H1 (cell line): ENCODE results near the gene PSMD6. TPM values are rescaled to one million over a fixed set of nuclear protein-coding genes. Genes with fewer than 3 reads are reported as not detected.

ENCODE experiments used
- CTCF ChIA-PET: fragments of 300-600 bp; sonication (Branson Sonifier 250); formaldehyde crosslinking; loops from one replicate; lab custom pipeline; 2021; ENCODE audit not compliant: partially characterized antibody; lab: Charles Lee
- POLR2A ChIA-PET: fragments of 300-600 bp; sonication (Branson Sonifier 250); formaldehyde crosslinking; loops from one replicate; lab custom pipeline; 2021; ENCODE audit warnings: inconsistent platforms; ENCODE audit not compliant: partially characterized antibody; lab: Charles Lee
- DNase-seq, 2 experiments: peaks; one replicate each; pipeline versions ENCODE4 v3.0.0 to v3.0.0-alpha.2; 2010 to 2022; ENCODE audit warnings: low spot score in 2 of 2, low read depth in 1 of 2, mixed read lengths in 1 of 2
- FAIRE-seq: peaks from 2 replicates; lab custom pipeline; 2011; peaks lifted over from hg19 to GRCh38; lab: Jason Lieb, UNC
- H2AFZ ChIP-seq: 2 replicates; pipeline ENCODE4 v1.8.1; 2012; ENCODE audit warnings: low read length, inconsistent platforms
- H2AK5ac ChIP-seq: 2 replicates; pipeline ENCODE4 v1.6.1; 2013; ENCODE audit warnings: low read depth, low read length
- H2BK120ac ChIP-seq: replicated peaks from 2 replicates; pipeline ENCODE3; 2013; ENCODE audit warnings: low read depth, low read length, inconsistent platforms
- H2BK12ac ChIP-seq: 2 replicates; pipeline ENCODE4 v1.6.1; 2013; ENCODE audit warnings: low read depth, low read length
- H2BK15ac ChIP-seq: 2 replicates; pipeline ENCODE4 v1.6.1; 2013; ENCODE audit warnings: low read length
- H2BK20ac ChIP-seq: 2 replicates; pipeline ENCODE4 v1.6.1; 2013; ENCODE audit warnings: low read length
- H2BK5ac ChIP-seq: 2 replicates; pipeline ENCODE4 v1.6.1; 2013; ENCODE audit warnings: low read depth, low read length
- H3K14ac ChIP-seq: 2 replicates; pipeline ENCODE4 v1.6.1; 2013; ENCODE audit warnings: inconsistent platforms; ENCODE audit not compliant: insufficient read length
- H3K18ac ChIP-seq: 2 replicates; pipeline ENCODE4 v1.6.1; 2013; ENCODE audit warnings: low read length; ENCODE audit errors: extremely low read depth
- H3K23ac ChIP-seq: 2 replicates; pipeline ENCODE4 v1.6.1; 2013; ENCODE audit warnings: inconsistent platforms; ENCODE audit not compliant: insufficient read length
- H3K23me2 ChIP-seq: 2 replicates; pipeline ENCODE4 v1.6.1; 2013; ENCODE audit warnings: low read depth, low read length
- H3K27ac ChIP-seq: 2 replicates; pipeline ENCODE4 v1.6.1; 2011; ENCODE audit warnings: low read depth, low read length, inconsistent platforms
- H3K27me3 ChIP-seq, 4 experiments: replicated peaks in 1 of 4; 1 replicate in 1 of 4; 2 replicates in 3 of 4; pipeline versions ENCODE4 v1.6.1 to v1.8.1; 2011 to 2013; ENCODE audit warnings: low read length in 3 of 4, mild to moderate bottlenecking in 3 of 4, inconsistent platforms in 2 of 4, mixed read lengths in 2 of 4, moderate library complexity in 1 of 4; ENCODE audit not compliant: control insufficient read depth in 3 of 4, insufficient read depth in 3 of 4; ENCODE audit errors: extremely low read depth in 1 of 4
- H3K36me3 ChIP-seq, 4 experiments: 2 replicates each; pipeline versions ENCODE4 v1.6.1 to v1.8.1; 2011 to 2013; ENCODE audit warnings: mild to moderate bottlenecking in 4 of 4, low read length in 3 of 4, moderate library complexity in 2 of 4, control low read depth in 1 of 4, inconsistent platforms in 1 of 4; ENCODE audit not compliant: insufficient read depth in 4 of 4, control insufficient read depth in 2 of 4
- H3K4ac ChIP-seq: replicated peaks from 2 replicates; pipeline ENCODE3; 2013; ENCODE audit warnings: low read length, low read depth, mixed read lengths, inconsistent platforms; ENCODE audit not compliant: insufficient read length
- H3K4me1 ChIP-seq, 4 experiments: replicated peaks in 1 of 4; 1 replicate in 1 of 4; 2 replicates in 3 of 4; pipeline versions ENCODE4 v1.6.1 to v1.8.1; 2011 to 2013; ENCODE audit warnings: low read length in 3 of 4, inconsistent platforms in 2 of 4, mixed read lengths in 1 of 4; ENCODE audit not compliant: insufficient read depth in 4 of 4, control insufficient read depth in 3 of 4
- H3K4me2 ChIP-seq, 2 experiments: 2 replicates each; pipeline versions ENCODE4 v1.6.1 to v1.8.1; 2011 to 2013; ENCODE audit warnings: low read depth in 2 of 2, low read length in 2 of 2, control low read depth in 1 of 2, inconsistent platforms in 1 of 2, mild to moderate bottlenecking in 1 of 2; ENCODE audit not compliant: insufficient read depth in 1 of 2
- H3K4me3 ChIP-seq, 4 experiments: fragments of 200-600, 300-600 bp in 1 of 4; sonication (generic), shearing (Covaris generic), sonication (Bioruptor Twin) in 1 of 4; 2 replicates each; pipeline versions ENCODE4 v1.5.1 to v1.8.1; 2011 to 2016; ENCODE audit warnings: low read length in 4 of 4, low read depth in 3 of 4, control low read depth in 2 of 4, inconsistent platforms in 2 of 4, mild to moderate bottlenecking in 2 of 4, mixed read lengths in 1 of 4, moderate library complexity in 1 of 4; ENCODE audit not compliant: insufficient read depth in 2 of 4; ENCODE audit errors: extremely low read depth in 1 of 4
- H3K56ac ChIP-seq: replicated peaks from 2 replicates; pipeline ENCODE3; 2013; ENCODE audit warnings: low read depth, mild to moderate bottlenecking, mixed read lengths, low read length, inconsistent platforms; ENCODE audit not compliant: insufficient read length
- H3K79me1 ChIP-seq: 2 replicates; pipeline ENCODE4 v1.6.1; 2013; ENCODE audit warnings: low read depth, low read length, control low read depth
- H3K79me2 ChIP-seq, 2 experiments: 2 replicates each; pipeline versions ENCODE4 v1.6.1 to v1.8.1; 2012 to 2013; ENCODE audit warnings: low read length in 2 of 2, mild to moderate bottlenecking in 2 of 2, inconsistent platforms in 1 of 2; ENCODE audit not compliant: insufficient read depth in 2 of 2, control insufficient read depth in 1 of 2
- H3K9ac ChIP-seq, 4 experiments: replicated peaks in 1 of 4; 1 replicate in 1 of 4; 2 replicates in 3 of 4; pipeline versions ENCODE4 v1.6.1 to v1.8.1; 2011 to 2013; ENCODE audit warnings: low read depth in 3 of 4, low read length in 3 of 4, control low read depth in 2 of 4, mild to moderate bottlenecking in 2 of 4, moderate library complexity in 2 of 4, inconsistent platforms in 1 of 4; ENCODE audit errors: extremely low read depth in 1 of 4
- H3K9me3 ChIP-seq, 2 experiments: 2 replicates each; pipeline versions ENCODE4 v1.6.1 to v1.8.1; 2012 to 2013; ENCODE audit warnings: mild to moderate bottlenecking in 2 of 2, moderate library complexity in 2 of 2, control low read depth in 1 of 2, inconsistent platforms in 1 of 2, low read depth in 1 of 2, low read length in 1 of 2, mixed read lengths in 1 of 2; ENCODE audit not compliant: insufficient read depth in 2 of 2
- H4K20me1 ChIP-seq, 2 experiments: replicated peaks in 1 of 2; 2 replicates each; pipeline versions ENCODE3 to v1.8.1; 2011 to 2013; ENCODE audit warnings: inconsistent platforms in 2 of 2, low read length in 2 of 2, mild to moderate bottlenecking in 1 of 2; ENCODE audit not compliant: insufficient read depth in 2 of 2, control insufficient read depth in 1 of 2
- H4K5ac ChIP-seq: 2 replicates; pipeline ENCODE4 v1.6.1; 2013; ENCODE audit warnings: low read length, low read depth, mixed read lengths, inconsistent platforms; ENCODE audit not compliant: insufficient read length
- H4K8ac ChIP-seq: 2 replicates; pipeline ENCODE4 v1.8.0; 2013; ENCODE audit warnings: mild to moderate bottlenecking, moderate library complexity, low read length, inconsistent platforms; ENCODE audit not compliant: insufficient read depth; ENCODE audit errors: extremely low read depth
- H4K91ac ChIP-seq: replicated peaks from 2 replicates; pipeline ENCODE3; 2013; ENCODE audit warnings: low read length, mixed read lengths, inconsistent platforms; ENCODE audit not compliant: insufficient read length
- CEBPB ChIP-seq: IDR thresholded peaks from 2 replicates; pipeline ENCODE4 v1.6.1; 2012; ENCODE audit warnings: low read depth, low read length
- EGR1 ChIP-seq: IDR thresholded peaks from 2 replicates; pipeline ENCODE4 v1.6.1; 2011; ENCODE audit warnings: low read depth, low read length, borderline replicate concordance
- EP300 ChIP-seq, 2 experiments: IDR thresholded peaks; 1 replicate in 1 of 2; 2 replicates in 1 of 2; pipeline ENCODE4 v1.6.1; 2011 to 2012; ENCODE audit warnings: low read depth in 2 of 2, low read length in 2 of 2, mild to moderate bottlenecking in 2 of 2, borderline replicate concordance in 1 of 2, inconsistent platforms in 1 of 2, moderate library complexity in 1 of 2
- PHF8 ChIP-seq: fragments of 200-600 bp; sonication (generic); conservative IDR thresholded peaks from 2 replicates; pipeline ENCODE4 v1.7.1; 2012; ENCODE audit warnings: low read depth, mild to moderate bottlenecking, inconsistent platforms, low read length, moderate library complexity
- RXRA ChIP-seq: IDR thresholded peaks from 2 replicates; pipeline ENCODE4 v1.6.1; 2011; ENCODE audit warnings: low read depth, mild to moderate bottlenecking, low read length, moderate library complexity; ENCODE audit not compliant: insufficient read depth
- SIN3A ChIP-seq, 2 experiments: IDR thresholded peaks in 1 of 2; conservative IDR thresholded peaks in 1 of 2; 2 replicates each; pipeline ENCODE4 v1.6.1; 2011 to 2012; ENCODE audit warnings: low read length in 2 of 2, improper control_type of control experiment in 1 of 2, low read depth in 1 of 2, mild to moderate bottlenecking in 1 of 2
- SUZ12 ChIP-seq: fragments of 200-600 bp; sonication (generic); IDR thresholded peaks from 2 replicates; pipeline ENCODE4 v1.6.1; 2012; ENCODE audit warnings: mild to moderate bottlenecking, inconsistent platforms, low read length, moderate library complexity, mixed read lengths
- TBP ChIP-seq: IDR thresholded peaks from 2 replicates; pipeline ENCODE4 v1.6.1; 2011; ENCODE audit warnings: low read depth, low read length, improper control_type of control experiment
- WGBS, 2 experiments: shearing (Covaris generic) in 1 of 2; methylation state at CpG; one replicate each; pipeline versions ENCODE4 v1.1.6 to v1.1.7; 2013 to 2015; ENCODE audit warnings: low lambda C conversion rate in 2 of 2, mixed read lengths in 2 of 2, inconsistent platforms in 1 of 2, low coverage in 1 of 2, missing lambda C conversion rate in 1 of 2; ENCODE audit not compliant: insufficient replicate concordance in 2 of 2, insufficient coverage in 1 of 2, insufficient read length in 1 of 2; ENCODE audit errors: extremely low coverage in 1 of 2, missing lambda C conversion rate in 1 of 2; 5-methylcytosine and 5-hydroxymethylcytosine counted together
- polyA plus RNA-seq, 7 experiments: library from polyadenylated mRNA; depleted of rRNA in 3 of 7; stranded (reverse) in 5 of 7; unstranded in 2 of 7; fragments of >200 nt in 5 of 7; fragments of 200-250 nt in 2 of 7; gene quantifications; 1 replicate in 5 of 7; 2 replicates in 1 of 7; 4 replicates in 1 of 7; pipeline versions ENCODE4 v1.2.1 to v1.2.3, GENCODE V29; 2011 to 2013; ENCODE audit warnings: missing spikeins in 2 of 7, mixed read lengths in 2 of 7
- total RNA-seq: library from RNA; stranded (reverse); fragmentation: NEBNext Ultra II Directional; extraction: Animal tissue kit (Norgen Biotek cat#: 25700); gene quantifications from 2 replicates; pipeline ENCODE4 v1.2.1, GENCODE V29; 2021
- TF ChIP-seq, protein P1 (sequence below): IDR thresholded peaks from 2 replicates; pipeline ENCODE4 v1.6.1; 2011; ENCODE audit warnings: low read depth, mild to moderate bottlenecking, low read length; ENCODE audit not compliant: insufficient read depth
- TF ChIP-seq, protein P2 (sequence below), 3 experiments: IDR thresholded peaks; 1 replicate in 2 of 3; 2 replicates in 1 of 3; pipeline versions ENCODE4 v1.5.1 to v1.6.1; 2011; ENCODE audit warnings: low read length in 3 of 3, mild to moderate bottlenecking in 3 of 3, inconsistent platforms in 2 of 3, low read depth in 1 of 3, moderate library complexity in 1 of 3; ENCODE audit not compliant: insufficient read depth in 1 of 3; ENCODE audit errors: control extremely low read depth in 1 of 3

PSMD6 gene
- total and polyA plus RNA-seq, 2 of the 8 experiments (the other 6 are each of a cell fraction or from before 2014, with no cell fraction given) = 43.7 to 104 TPM

DNA sequence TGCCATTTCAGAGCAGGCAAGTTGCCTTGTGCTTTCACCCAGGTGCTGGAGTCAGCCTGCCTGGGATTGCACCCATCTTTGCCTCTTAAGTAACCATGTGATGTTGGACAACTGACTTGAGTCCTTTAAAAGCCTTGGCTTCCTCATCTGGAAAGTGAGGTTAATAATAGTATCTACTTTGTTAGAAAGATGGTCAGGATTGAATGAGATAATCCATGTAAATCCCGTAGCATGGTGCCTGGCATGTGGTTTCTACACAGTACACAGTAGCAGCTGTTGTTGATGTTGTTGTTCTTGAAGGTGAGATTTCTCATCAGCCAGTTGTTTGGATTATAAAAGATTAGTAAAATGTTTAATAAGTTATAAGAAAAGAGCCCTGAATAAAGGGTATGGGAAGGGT lies 48.8 kb downstream of the PSMD6 start:
- Histone ChIP-seq H2BK5ac (no peak overlapping the region), H4K20me1 (peaks cover 0 to 4% of the 10 kb centered on the region in 2 experiments), H2BK120ac (no peak overlapping the region), H2BK15ac (no peak overlapping the region), H3K27me3 (no peaks in the 10 kb centered on the region), H2BK12ac (no peak overlapping the region), H3K27ac (no peak overlapping the region), H3K23me2 (no peaks in the 10 kb centered on the region), H3K4me2 (no peak overlapping the region), H2AK5ac (no peak overlapping the region), H3K14ac (no peak overlapping the region), H3K4me1 (peaks cover 4 to 22% (median 13%) of the 10 kb centered on the region in 4 experiments), H3K18ac (no peak overlapping the region), H3K36me3 (no peaks in the 10 kb centered on the region), H2AFZ (no peak overlapping the region), H3K79me1 (no peaks in the 10 kb centered on the region; the same call in 1 of the 2 replicates), H4K8ac (no peak overlapping the region), H3K23ac (no peak overlapping the region), H3K9ac (no peak overlapping the region), H2BK20ac (no peak overlapping the region), H4K91ac (no peak overlapping the region), H3K79me2 (peaks cover 0 to 15% of the 10 kb centered on the region in 2 experiments; a peak in 2 of 4 replicates), H3K56ac (no peak overlapping the region), H3K4me3 (no peak overlapping the region), H3K4ac (no peak overlapping the region), H3K9me3 (no peaks in the 10 kb centered on the region), H4K5ac (no peak overlapping the region)
- CTCF ChIA-PET = interaction anchor here (4.5 kb wide), 1 partner anchor 12 kb away, joined by 29 read pairs; no protein-coding TSS in a partner anchor
- FAIRE-seq = no peak
- WGBS, 2 experiments = 81% methylated on average over 1 of the region's 1 CpG; no CpG with 5 or more reads in 1 of the 2 experiments
- no peak for DNase-seq
- POLR2A ChIA-PET = interaction anchor here (1.1 kb wide), 1 partner anchor 62 kb away, joined by 3 read pairs; the partner anchor contains the start of gene SCAANT1
- TF ChIP-seq, protein P1, sequence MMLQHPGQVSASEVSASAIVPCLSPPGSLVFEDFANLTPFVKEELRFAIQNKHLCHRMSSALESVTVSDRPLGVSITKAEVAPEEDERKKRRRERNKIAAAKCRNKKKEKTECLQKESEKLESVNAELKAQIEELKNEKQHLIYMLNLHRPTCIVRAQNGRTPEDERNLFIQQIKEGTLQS = no peak
- TF ChIP-seq SIN3A (conservative IDR thresholded peaks at IDR 0.05 in 1 of 2, IDR thresholded peaks at IDR 0.05 in 1 of 2; ENCODE audit: low read depth in 1 of 2, low read length in 2 of 2) (no peak), EGR1 (no peak), PHF8 (no peak), RXRA (no peak), SUZ12 (no peak), CEBPB (no peak), TBP (no peak), EP300 (IDR thresholded peaks at IDR 0.05; ENCODE audit: borderline replicate concordance in 1 of 2, low read depth in 2 of 2, low read length in 2 of 2) (no peak)
- TF ChIP-seq, protein P2, sequence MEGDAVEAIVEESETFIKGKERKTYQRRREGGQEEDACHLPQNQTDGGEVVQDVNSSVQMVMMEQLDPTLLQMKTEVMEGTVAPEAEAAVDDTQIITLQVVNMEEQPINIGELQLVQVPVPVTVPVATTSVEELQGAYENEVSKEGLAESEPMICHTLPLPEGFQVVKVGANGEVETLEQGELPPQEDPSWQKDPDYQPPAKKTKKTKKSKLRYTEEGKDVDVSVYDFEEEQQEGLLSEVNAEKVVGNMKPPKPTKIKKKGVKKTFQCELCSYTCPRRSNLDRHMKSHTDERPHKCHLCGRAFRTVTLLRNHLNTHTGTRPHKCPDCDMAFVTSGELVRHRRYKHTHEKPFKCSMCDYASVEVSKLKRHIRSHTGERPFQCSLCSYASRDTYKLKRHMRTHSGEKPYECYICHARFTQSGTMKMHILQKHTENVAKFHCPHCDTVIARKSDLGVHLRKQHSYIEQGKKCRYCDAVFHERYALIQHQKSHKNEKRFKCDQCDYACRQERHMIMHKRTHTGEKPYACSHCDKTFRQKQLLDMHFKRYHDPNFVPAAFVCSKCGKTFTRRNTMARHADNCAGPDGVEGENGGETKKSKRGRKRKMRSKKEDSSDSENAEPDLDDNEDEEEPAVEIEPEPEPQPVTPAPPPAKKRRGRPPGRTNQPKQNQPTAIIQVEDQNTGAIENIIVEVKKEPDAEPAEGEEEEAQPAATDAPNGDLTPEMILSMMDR (IDR thresholded peaks at IDR 0.05; ENCODE audit: control extremely low read depth in 1 of 3, insufficient read depth in 1 of 3, low read depth in 1 of 3, low read length in 3 of 3) = no peak
